ENCODE results near the gene PPA1.
"Not testable (repeated sequence)": the region's sequence is repeated elsewhere in the genome, so short reads cannot be mapped to it uniquely, and the experiment has no call there.

PPA1 gene

GRCh38 chr10:70267161-70267933 lies 34.1 kb upstream of the PPA1 start:
- H3K36me3 ChIP-seq (ENCODE audit: control insufficient read depth, insufficient read depth, low read length): no peaks in the 10 kb centered on the region
- no peak overlapping the region for H3K27ac ChIP-seq (ENCODE audit: low read depth, low read length)
- H3K4me1 ChIP-seq (ENCODE audit: control insufficient read depth, insufficient read depth, low read length): no peaks in the 10 kb centered on the region
- H3K4me3 ChIP-seq (ENCODE audit: low read depth, low read length): no peak overlapping the region
- H3K9me3 ChIP-seq (ENCODE audit: control insufficient read depth, insufficient read depth, low read length): no peaks in the 10 kb centered on the region; the same call in 1 of the 2 replicates
- no peaks in the 10 kb centered on the region for H3K27me3 ChIP-seq (ENCODE audit: control insufficient read depth, insufficient read depth, low read length)
- H3K9ac ChIP-seq (ENCODE audit: low read depth, low read length): no peak overlapping the region

GRCh38 chr10:70266701-70267100 lies 33.5 kb upstream of the PPA1 start:
- Histone ChIP-seq H3K4me1 (ENCODE audit: control insufficient read depth, insufficient read depth, low read length) (no peaks in the 10 kb centered on the region), H3K27ac (ENCODE audit: low read depth, low read length) (no peak overlapping the region), H3K9me3 (ENCODE audit: control insufficient read depth, insufficient read depth, low read length) (no peaks in the 10 kb centered on the region; the same call in 1 of the 2 replicates), H3K27me3 (ENCODE audit: control insufficient read depth, insufficient read depth, low read length) (no peaks in the 10 kb centered on the region), H3K4me3 (ENCODE audit: low read depth, low read length) (no peak overlapping the region), H3K36me3 (ENCODE audit: control insufficient read depth, insufficient read depth, low read length) (no peaks in the 10 kb centered on the region), H3K9ac (ENCODE audit: low read depth, low read length) (no peak overlapping the region)

GRCh38 chr10:70266056-70266455 lies 32.8 kb upstream of the PPA1 start:
- no peaks in the 10 kb centered on the region; the same call in 1 of the 2 replicates for H3K9me3 ChIP-seq (ENCODE audit: control insufficient read depth, insufficient read depth, low read length)
- no peak overlapping the region for H3K27ac ChIP-seq (ENCODE audit: low read depth, low read length)
- H3K9ac ChIP-seq (ENCODE audit: low read depth, low read length): no peak overlapping the region
- no peaks in the 10 kb centered on the region for H3K36me3 ChIP-seq (ENCODE audit: control insufficient read depth, insufficient read depth, low read length)
- H3K27me3 ChIP-seq (ENCODE audit: control insufficient read depth, insufficient read depth, low read length): no peaks in the 10 kb centered on the region
- no peaks in the 10 kb centered on the region for H3K4me1 ChIP-seq (ENCODE audit: control insufficient read depth, insufficient read depth, low read length)
- H3K4me3 ChIP-seq (ENCODE audit: low read depth, low read length): no peak overlapping the region

GRCh38 chr10:70265032-70265689 lies 31.9 kb upstream of the PPA1 start:
- Histone ChIP-seq H3K4me3 (ENCODE audit: low read depth, low read length) (no peak overlapping the region), H3K4me1 (ENCODE audit: control insufficient read depth, insufficient read depth, low read length) (no peaks in the 10 kb centered on the region), H3K9ac (ENCODE audit: low read depth, low read length) (no peak overlapping the region), H3K27me3 (ENCODE audit: control insufficient read depth, insufficient read depth, low read length) (no peaks in the 10 kb centered on the region), H3K36me3 (ENCODE audit: control insufficient read depth, insufficient read depth, low read length) (no peaks in the 10 kb centered on the region), H3K9me3 (ENCODE audit: control insufficient read depth, insufficient read depth, low read length) (no peaks in the 10 kb centered on the region; the same call in 1 of the 2 replicates), H3K27ac (ENCODE audit: low read depth, low read length) (no peak overlapping the region)

GRCh38 chr10:70260734-70261133 lies 27.5 kb upstream of the PPA1 start:
- H3K27ac ChIP-seq (ENCODE audit: low read depth, low read length): no peak overlapping the region
- H3K4me1 ChIP-seq (ENCODE audit: control insufficient read depth, insufficient read depth, low read length): no peaks in the 10 kb centered on the region
- H3K9me3 ChIP-seq (ENCODE audit: control insufficient read depth, insufficient read depth, low read length): no peaks in the 10 kb centered on the region; the same call in 1 of the 2 replicates
- no peak overlapping the region for H3K4me3 ChIP-seq (ENCODE audit: low read depth, low read length)
- H3K36me3 ChIP-seq (ENCODE audit: control insufficient read depth, insufficient read depth, low read length): no peaks in the 10 kb centered on the region
- H3K9ac ChIP-seq (ENCODE audit: low read depth, low read length): no peak overlapping the region
- H3K27me3 ChIP-seq (ENCODE audit: control insufficient read depth, insufficient read depth, low read length): no peaks in the 10 kb centered on the region

- Histone ChIP-seq H3K27me3 (ENCODE audit: control insufficient read depth, insufficient read depth, low read length) (no peaks in the 10 kb centered on the region), H3K4me1 (ENCODE audit: control insufficient read depth, insufficient read depth, low read length) (no peaks in the 10 kb centered on the region), H3K9me3 (ENCODE audit: control insufficient read depth, insufficient read depth, low read length) (no peaks in the 10 kb centered on the region; the same call in 1 of the 2 replicates), H3K4me3 (ENCODE audit: low read depth, low read length) (no peak overlapping the region), H3K36me3 (ENCODE audit: control insufficient read depth, insufficient read depth, low read length) (no peaks in the 10 kb centered on the region), H3K9ac (ENCODE audit: low read depth, low read length) (no peak overlapping the region), H3K27ac (ENCODE audit: low read depth, low read length) (no peak overlapping the region)
Observed at GRCh38 chr10:70260259-70260658, 27.0 kb upstream of the PPA1 start.

GRCh38 chr10:70258216-70258615 lies 25.0 kb upstream of the PPA1 start:
- no peaks in the 10 kb centered on the region for H3K27me3 ChIP-seq (ENCODE audit: control insufficient read depth, insufficient read depth, low read length)
- no peak overlapping the region for H3K9ac ChIP-seq (ENCODE audit: low read depth, low read length)
- no peaks in the 10 kb centered on the region; the same call in 1 of the 2 replicates for H3K9me3 ChIP-seq (ENCODE audit: control insufficient read depth, insufficient read depth, low read length)
- no peaks in the 10 kb centered on the region for H3K36me3 ChIP-seq (ENCODE audit: control insufficient read depth, insufficient read depth, low read length)
- no peak overlapping the region for H3K27ac ChIP-seq (ENCODE audit: low read depth, low read length)
- no peaks in the 10 kb centered on the region for H3K4me1 ChIP-seq (ENCODE audit: control insufficient read depth, insufficient read depth, low read length)
- H3K4me3 ChIP-seq (ENCODE audit: low read depth, low read length): no peak overlapping the region

GRCh38 chr10:70257816-70258215 lies 24.6 kb upstream of the PPA1 start:
- not testable (repeated sequence) for H3K4me3 ChIP-seq (ENCODE audit: low read depth, low read length); H3K9ac ChIP-seq (ENCODE audit: low read depth, low read length); H3K27ac ChIP-seq (ENCODE audit: low read depth, low read length)

GRCh38 chr10:70256463-70256862 lies 23.2 kb upstream of the PPA1 start:
- Histone ChIP-seq H3K27me3 (ENCODE audit: control insufficient read depth, insufficient read depth, low read length) (no peaks in the 10 kb centered on the region), H3K4me1 (ENCODE audit: control insufficient read depth, insufficient read depth, low read length) (no peaks in the 10 kb centered on the region), H3K9me3 (ENCODE audit: control insufficient read depth, insufficient read depth, low read length) (no peaks in the 10 kb centered on the region), H3K36me3 (ENCODE audit: control insufficient read depth, insufficient read depth, low read length) (no peaks in the 10 kb centered on the region), H3K4me3 (ENCODE audit: low read depth, low read length) (no peak overlapping the region), H3K27ac (ENCODE audit: low read depth, low read length) (no peak overlapping the region), H3K9ac (ENCODE audit: low read depth, low read length) (no peak overlapping the region)

More at GRCh38 chr10:70257816-70258215, 24.6 kb upstream of the PPA1 start:
- not testable (repeated sequence) for H3K27me3 ChIP-seq (ENCODE audit: control insufficient read depth, insufficient read depth, low read length); H3K4me1 ChIP-seq (ENCODE audit: control insufficient read depth, insufficient read depth, low read length); H3K36me3 ChIP-seq (ENCODE audit: control insufficient read depth, insufficient read depth, low read length); H3K9me3 ChIP-seq (ENCODE audit: control insufficient read depth, insufficient read depth, low read length)

- no peak overlapping the region for H3K27ac ChIP-seq (ENCODE audit: low read depth, low read length)
- H3K27me3 ChIP-seq (ENCODE audit: control insufficient read depth, insufficient read depth, low read length): no peaks in the 10 kb centered on the region
- no peak overlapping the region for H3K9ac ChIP-seq (ENCODE audit: low read depth, low read length)
- no peaks in the 10 kb centered on the region for H3K9me3 ChIP-seq (ENCODE audit: control insufficient read depth, insufficient read depth, low read length)
- H3K4me3 ChIP-seq (ENCODE audit: low read depth, low read length): no peak overlapping the region
- no peaks in the 10 kb centered on the region for H3K36me3 ChIP-seq (ENCODE audit: control insufficient read depth, insufficient read depth, low read length)
- no peaks in the 10 kb centered on the region for H3K4me1 ChIP-seq (ENCODE audit: control insufficient read depth, insufficient read depth, low read length)
Observed at GRCh38 chr10:70255329-70256299, 22.4 kb upstream of the PPA1 start.
